Spleen (tissue), 11 donors: ENCODE measurements around the gene NFATC2IP. TPM values are rescaled to one million over a fixed set of nuclear protein-coding genes. Genes with fewer than 3 reads are reported as not detected.

ENCODE experiments used
- DNase-seq: peaks from one replicate; pipeline ENCODE4 v3.0.0-alpha.2; 2020
- H3K27ac ChIP-seq, 8 donors: fragments of 200-600 bp; sonication (generic) in 7 of 8; 1 replicate in 4 of 8; 2 replicates in 4 of 8; pipeline versions ENCODE4 v1.5.0 to v1.8.0; 2016 to 2021; ENCODE audit warnings: inconsistent platforms in 4 of 8, mild to moderate bottlenecking in 4 of 8, moderate library complexity in 1 of 8
- H3K27me3 ChIP-seq, 7 donors: fragments of 200-600 bp; sonication (generic) in 6 of 7; replicated peaks in 1 of 7; 1 replicate in 4 of 7; 2 replicates in 3 of 7; pipeline versions ENCODE4 v1.5.0 to v1.8.0; 2016 to 2021; ENCODE audit warnings: inconsistent platforms in 3 of 7, mild to moderate bottlenecking in 1 of 7
- H3K36me3 ChIP-seq, 6 donors: fragments of 200-600 bp; sonication (generic) in 5 of 6; 1 replicate in 4 of 6; 2 replicates in 2 of 6; pipeline versions ENCODE4 v1.5.0 to v1.8.0; 2016 to 2021; ENCODE audit warnings: inconsistent platforms in 2 of 6
- H3K4me1 ChIP-seq, 6 donors: fragments of 200-600 bp; sonication (generic) in 5 of 6; 1 replicate in 3 of 6; 2 replicates in 3 of 6; pipeline versions ENCODE4 v1.5.0 to v1.8.0; 2016 to 2021; ENCODE audit warnings: inconsistent platforms in 3 of 6
- H3K4me3 ChIP-seq, 8 donors: fragments of 200-600 bp; sonication (generic) in 7 of 8; 1 replicate in 4 of 8; 2 replicates in 4 of 8; pipeline versions ENCODE4 v1.5.0 to v1.8.0; 2016 to 2021; ENCODE audit warnings: inconsistent platforms in 4 of 8, mild to moderate bottlenecking in 4 of 8, moderate library complexity in 2 of 8
- H3K9me3 ChIP-seq, 8 donors: fragments of 200-600 bp; sonication (generic) in 7 of 8; 1 replicate in 4 of 8; 2 replicates in 4 of 8; pipeline versions ENCODE4 v1.5.0 to v1.8.0; 2016 to 2021; ENCODE audit warnings: inconsistent platforms in 4 of 8
- POLR2A ChIP-seq, 3 donors: fragments of 450-650 bp; IDR thresholded peaks; one replicate each; pipeline ENCODE4 v1.5.1; 2017; ENCODE audit warnings: antibody characterized with exemption in 3 of 3, mild to moderate bottlenecking in 1 of 3
- POLR2AphosphoS5 ChIP-seq, 3 donors: sonication (generic); formaldehyde crosslinking; IDR thresholded peaks; one replicate each; pipeline ENCODE4 v1.5.1; 2017; ENCODE audit warnings: antibody characterized with exemption in 3 of 3
- WGBS, 5 donors: extraction: QIAGEN DNeasy Blood & Tissue Kit in 3 of 5; methylation state at CpG; one replicate each; pipeline versions ENCODE4 v1.1.5 to v1.1.7; 2013 to 2018; 5-methylcytosine and 5-hydroxymethylcytosine counted together
- intact Hi-C: fragments of 100-400 bp; cut with DNase I; formaldehyde crosslinking; loops from one replicate; pipeline ENCODE4 v1.15.0; 2023; ENCODE audit warnings: low total_unique reads
- polyA plus RNA-seq, 3 donors: library from polyadenylated mRNA; stranded (reverse); fragments of 200-250 nt; gene quantifications; one replicate each; pipeline ENCODE4 v1.2.1, GENCODE V29; 2013
- total RNA-seq, 7 donors: library from RNA; depleted of rRNA in 3 of 7; stranded (reverse); fragments of >200 nt in 3 of 7; fragmentation: NEBNext Ultra II Directional in 4 of 7; extraction: Animal tissue kit (Norgen Biotek cat#: 25700) in 4 of 7; gene quantifications; one replicate each; pipeline versions ENCODE4 v1.1.0 to v1.2.1, GENCODE V29; 2016 to 2021
- TF ChIP-seq, protein P1 (sequence below), 11 experiments: fragments of 200-600 bp in 7 of 11; fragments of 450-650 bp in 4 of 11; sonication (generic) in 4 of 11; IDR thresholded peaks in 8 of 11; conservative IDR thresholded peaks in 3 of 11; 1 replicate in 7 of 11; 2 replicates in 4 of 11; pipeline versions ENCODE4 v1.4.0 to v1.8.0; 2016 to 2021; ENCODE audit warnings: antibody characterized with exemption in 11 of 11, inconsistent platforms in 4 of 11, mild to moderate bottlenecking in 1 of 11
- donor health status: healthy with polysubstance abuse.
- donor health status: DM: no; HTN: no; CAD: no; lungs with moderate emphysema.
- donor health status: DM: no; HTN: no; CAD: no.
- donor health status: Bipolar disorder and iron deficiency.
- donor health status: healthy.
- donor health status: DM: no; HTN: no; CAD: no.
- donor health status: DM: yes; HTN: yes; CAD: no.

The NFATC2IP gene
- total and polyA plus RNA-seq, 10 donors, result 21.1 to 63.5 (median 46.5) TPM

DNA sequence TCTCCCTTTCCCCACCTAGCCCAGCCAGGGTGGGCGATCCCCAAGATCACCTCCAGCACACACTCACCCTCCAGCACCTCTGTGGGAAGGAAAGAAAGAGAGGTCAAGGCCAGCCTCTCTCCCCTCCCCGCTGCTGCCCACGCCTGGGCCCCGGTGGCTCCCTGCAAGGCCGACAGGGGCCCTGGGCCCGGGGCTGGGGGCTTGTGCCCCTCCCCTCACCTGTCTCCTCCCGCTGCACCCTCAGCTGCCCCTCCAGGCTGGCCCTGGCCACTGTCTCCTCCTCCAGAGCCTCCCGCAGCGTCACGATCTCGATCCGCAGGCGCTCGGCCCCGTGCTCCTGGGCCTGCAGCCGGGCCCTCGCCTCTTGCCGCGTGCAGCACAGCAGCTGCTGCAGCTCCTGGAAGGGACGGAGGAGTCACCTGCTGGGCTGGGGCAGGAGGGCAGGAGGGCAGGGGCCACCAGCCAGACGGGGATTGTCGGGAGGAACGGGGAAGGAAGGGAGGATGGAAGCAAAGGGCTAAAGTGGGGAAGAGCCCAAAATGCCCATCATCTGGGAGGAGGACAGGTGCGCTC lies 44.9 kb upstream of the NFATC2IP start:
- intact Hi-C loops, result no loop called here
- no peaks in the 10 kb centered on the region for H3K9me3 ChIP-seq
- H3K36me3 ChIP-seq, result peaks cover 2 to 74% (median 60%) of the 10 kb centered on the region in 6 donors
- H3K4me3 ChIP-seq, result no peak overlapping the region
- TF ChIP-seq POLR2AphosphoS5 (IDR thresholded peaks at IDR 0.05) (peak in 1 of 3 donors; percentile 59), POLR2A (IDR thresholded peaks at IDR 0.05) (no peak)
- peaks cover 0 to 38% (median 9%) of the 10 kb centered on the region in 6 donors for H3K4me1 ChIP-seq
- no peaks in the 10 kb centered on the region for H3K27me3 ChIP-seq
- H3K27ac ChIP-seq, result no peak overlapping the region
- no peak for DNase-seq
- 87 to 96% (median 89%) methylated on average over 22 to 24 of the region's 24 CpGs for WGBS, 5 donors

DNA sequence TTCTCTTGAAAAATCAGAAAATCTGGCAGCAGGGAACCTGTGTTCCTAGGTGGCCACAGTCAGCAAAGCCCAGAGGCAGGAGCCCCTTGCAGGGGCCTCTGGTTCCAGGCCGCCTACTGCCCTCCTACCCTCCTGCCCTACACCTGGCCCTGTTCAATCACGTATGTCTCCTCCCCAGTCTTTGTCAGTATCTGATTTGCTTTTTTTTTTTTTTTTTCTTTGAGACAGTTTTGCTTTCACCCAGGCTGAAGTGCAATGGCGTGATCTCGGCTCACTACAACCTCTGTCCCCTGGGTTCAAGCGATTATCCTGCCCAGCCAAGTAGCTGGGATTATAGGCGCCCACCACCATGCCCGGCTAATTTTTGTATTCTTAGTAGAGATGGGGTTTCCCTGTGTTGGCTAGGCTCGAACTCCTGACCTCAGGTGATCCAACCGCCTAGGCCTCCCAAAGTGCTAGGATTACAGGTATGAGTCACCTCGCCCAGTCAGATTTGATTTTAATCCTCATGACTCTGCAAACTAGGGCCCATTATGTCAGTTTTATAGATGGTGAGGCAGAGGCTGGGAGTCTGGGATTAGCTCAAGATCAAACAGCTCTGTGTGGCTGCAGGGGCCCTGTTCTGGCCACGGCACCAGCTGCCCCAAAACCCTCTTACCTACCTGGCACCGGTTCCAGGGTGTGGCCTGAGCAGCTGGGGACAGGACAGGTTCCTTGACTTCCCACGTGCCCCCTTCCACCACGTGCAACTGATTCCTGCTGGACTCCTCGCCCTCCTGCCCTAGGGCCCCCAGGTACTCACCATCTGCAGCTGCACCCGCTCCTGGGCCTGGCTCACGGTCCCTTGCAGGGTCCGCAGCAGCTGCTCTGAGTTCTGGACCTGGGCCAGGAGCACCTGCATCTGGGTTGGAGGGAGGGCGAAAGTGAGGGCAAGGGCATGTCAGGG lies 40.4 kb upstream of the NFATC2IP start:
- TF ChIP-seq POLR2A (IDR thresholded peaks at IDR 0.05) (no peak), POLR2AphosphoS5 (IDR thresholded peaks at IDR 0.05) (peak in 2 of 3 donors; percentile 26 to 57)
- peaks cover 0 to 23% (median 6%) of the 10 kb centered on the region in 6 donors for H3K4me1 ChIP-seq
- no peak for DNase-seq
- H3K9me3 ChIP-seq, result no peaks in the 10 kb centered on the region
- WGBS, 5 donors, result 73 to 83% (median 79%) methylated on average over 17 to 19 of the region's 19 CpGs
- no peak overlapping the region for H3K4me3 ChIP-seq
- intact Hi-C loops, result no loop called here
- peaks cover 2 to 100% (median 82%) of the 10 kb centered on the region in 6 donors for H3K36me3 ChIP-seq
- H3K27me3 ChIP-seq, result no peaks in the 10 kb centered on the region
- H3K27ac ChIP-seq, result peak overlapping the region in 4 of 8 donors; percentile 15 to 72 (median 50)

DNA sequence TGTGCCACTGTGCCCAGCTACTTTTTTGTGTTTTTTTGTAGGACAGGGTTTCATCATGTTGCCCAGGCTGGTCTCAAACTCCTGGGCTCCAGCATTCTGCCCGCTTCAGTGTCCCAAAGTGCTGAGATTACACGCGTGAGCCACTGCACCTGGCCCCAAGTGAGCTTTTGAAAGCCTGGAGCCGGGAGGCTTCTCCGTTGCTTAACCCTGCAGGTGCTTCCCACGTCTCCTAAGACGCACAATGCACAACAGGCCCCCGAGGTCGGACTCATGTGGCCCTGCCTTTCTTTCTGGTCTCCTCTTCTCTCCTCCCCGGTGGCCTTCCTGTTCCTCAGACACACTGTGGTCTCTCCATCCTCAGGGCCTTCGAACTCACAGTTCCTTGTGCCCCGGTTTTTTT lies 38.2 kb upstream of the NFATC2IP start:
- Histone ChIP-seq H3K4me3 (no peak overlapping the region), H3K4me1 (peaks cover 0 to 23% (median 6%) of the 10 kb centered on the region in 6 donors), H3K27me3 (no peaks in the 10 kb centered on the region), H3K9me3 (no peaks in the 10 kb centered on the region), H3K27ac (no peak overlapping the region), H3K36me3 (peaks cover 4 to 100% (median 77%) of the 10 kb centered on the region in 6 donors)
- no peak for TF ChIP-seq POLR2AphosphoS5 (IDR thresholded peaks at IDR 0.05)
- TF ChIP-seq, protein P1, sequence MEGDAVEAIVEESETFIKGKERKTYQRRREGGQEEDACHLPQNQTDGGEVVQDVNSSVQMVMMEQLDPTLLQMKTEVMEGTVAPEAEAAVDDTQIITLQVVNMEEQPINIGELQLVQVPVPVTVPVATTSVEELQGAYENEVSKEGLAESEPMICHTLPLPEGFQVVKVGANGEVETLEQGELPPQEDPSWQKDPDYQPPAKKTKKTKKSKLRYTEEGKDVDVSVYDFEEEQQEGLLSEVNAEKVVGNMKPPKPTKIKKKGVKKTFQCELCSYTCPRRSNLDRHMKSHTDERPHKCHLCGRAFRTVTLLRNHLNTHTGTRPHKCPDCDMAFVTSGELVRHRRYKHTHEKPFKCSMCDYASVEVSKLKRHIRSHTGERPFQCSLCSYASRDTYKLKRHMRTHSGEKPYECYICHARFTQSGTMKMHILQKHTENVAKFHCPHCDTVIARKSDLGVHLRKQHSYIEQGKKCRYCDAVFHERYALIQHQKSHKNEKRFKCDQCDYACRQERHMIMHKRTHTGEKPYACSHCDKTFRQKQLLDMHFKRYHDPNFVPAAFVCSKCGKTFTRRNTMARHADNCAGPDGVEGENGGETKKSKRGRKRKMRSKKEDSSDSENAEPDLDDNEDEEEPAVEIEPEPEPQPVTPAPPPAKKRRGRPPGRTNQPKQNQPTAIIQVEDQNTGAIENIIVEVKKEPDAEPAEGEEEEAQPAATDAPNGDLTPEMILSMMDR (IDR thresholded peaks at IDR 0.05 in 8 of 11, conservative IDR thresholded peaks at IDR 0.05 in 3 of 11), result no peak
- no peak for TF ChIP-seq POLR2A (IDR thresholded peaks at IDR 0.05)
- DNase-seq, result no peak
- intact Hi-C loops, result no loop called here
- WGBS, 5 donors, result 85 to 92% (median 90%) methylated on average over 12 of the region's 12 CpGs

DNA sequence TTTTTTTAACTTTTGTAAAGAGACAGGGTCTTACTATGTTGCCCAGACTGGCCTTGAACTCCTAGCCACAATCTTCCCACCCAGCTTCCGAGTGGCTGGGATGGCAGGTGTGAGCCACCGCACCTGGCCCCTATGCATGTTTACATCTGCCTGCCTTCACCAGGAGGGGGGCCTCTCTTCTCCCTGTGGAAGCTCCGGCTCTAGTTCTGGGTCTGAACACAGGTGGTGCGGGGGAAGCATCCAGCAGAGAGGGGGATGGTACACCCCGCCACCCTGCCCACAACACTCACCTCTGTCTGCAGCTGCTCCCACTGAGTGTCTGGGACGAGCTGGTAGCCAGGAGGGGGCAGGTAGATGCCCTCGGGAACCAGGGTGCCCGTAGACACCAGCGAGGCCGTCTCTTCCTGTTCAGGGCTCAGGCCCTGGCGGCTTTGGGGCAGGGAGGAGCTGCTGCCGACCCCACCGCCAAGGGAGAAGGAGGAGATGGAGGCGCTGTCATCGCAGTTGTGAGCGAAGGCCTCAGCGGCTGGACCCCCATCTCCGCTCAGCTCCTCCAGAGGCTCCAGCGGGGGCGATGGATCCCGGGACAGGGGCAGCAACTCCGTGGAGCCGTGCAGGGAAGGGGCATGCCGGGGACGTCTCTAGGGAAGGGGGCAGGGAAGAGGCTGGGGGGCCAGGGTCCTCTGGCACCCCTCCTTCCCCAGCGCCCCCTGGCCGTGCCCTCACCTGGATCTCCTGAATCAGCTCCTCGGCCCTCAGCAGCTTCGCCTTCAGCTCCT lies 36.6 kb upstream of the NFATC2IP start:
- intact Hi-C loops, result no loop called here
- Histone ChIP-seq H3K9me3 (no peaks in the 10 kb centered on the region), H3K27me3 (no peaks in the 10 kb centered on the region), H3K27ac (no peak overlapping the region), H3K36me3 (peaks cover 3 to 100% (median 75%) of the 10 kb centered on the region in 6 donors), H3K4me3 (no peak overlapping the region), H3K4me1 (peaks cover 0 to 21% (median 6%) of the 10 kb centered on the region in 6 donors)
- WGBS, 5 donors, result 90 to 99% (median 94%) methylated on average over 23 to 29 of the region's 29 CpGs
- TF ChIP-seq POLR2AphosphoS5 (IDR thresholded peaks at IDR 0.05) (peak in 1 of 3 donors; percentile 17), POLR2A (IDR thresholded peaks at IDR 0.05) (no peak)
- no peak for DNase-seq

DNA sequence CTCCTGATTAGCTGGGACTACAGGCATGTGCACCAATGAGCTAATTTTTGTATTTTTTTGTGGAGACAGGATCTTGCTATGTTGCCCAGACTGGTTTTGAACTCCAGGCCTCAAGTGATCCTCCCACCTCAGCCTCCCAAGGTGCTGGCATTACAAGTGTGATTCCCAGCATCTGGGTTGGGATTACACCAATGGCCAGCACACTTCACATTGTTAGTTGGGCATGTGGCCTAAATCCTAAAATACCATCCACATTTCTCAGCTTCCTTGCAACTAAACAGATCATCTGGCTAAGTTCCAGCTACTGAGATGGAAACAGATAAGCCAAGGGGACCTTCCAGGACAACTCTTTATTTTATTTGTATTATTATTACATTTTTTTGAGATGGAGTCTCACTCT lies 35.6 kb upstream of the NFATC2IP start:
- TF ChIP-seq POLR2A (IDR thresholded peaks at IDR 0.05) (no peak), POLR2AphosphoS5 (IDR thresholded peaks at IDR 0.05) (no peak)
- TF ChIP-seq, protein P1 (IDR thresholded peaks at IDR 0.05 in 8 of 11, conservative IDR thresholded peaks at IDR 0.05 in 3 of 11), result no peak
- Histone ChIP-seq H3K4me1 (peaks cover 0 to 10% (median 6%) of the 10 kb centered on the region in 6 donors), H3K27me3 (no peaks in the 10 kb centered on the region), H3K9me3 (no peaks in the 10 kb centered on the region), H3K36me3 (peaks cover 3 to 100% (median 77%) of the 10 kb centered on the region in 6 donors), H3K27ac (no peak overlapping the region), H3K4me3 (no peak overlapping the region)
- intact Hi-C loops, result no loop called here
- no peak for DNase-seq
